Upper lobe of left lung (tissue), 6 donors: ENCODE results near the gene JPT2. TPM values are rescaled to one million over a fixed set of nuclear protein-coding genes. Genes with fewer than 3 reads are reported as not detected.
A peak's percentile ranks its signal among the peaks of the same experiment; 100 is the strongest.

Source experiments
- ATAC-seq, 2 donors: fragments of 200-7000 bp; cut with Tn5 transposase; one replicate each; pipeline ENCODE4 v1.9.1; 2022; ENCODE audit warnings: mild to moderate bottlenecking in 2 of 2, moderate library complexity in 2 of 2; ENCODE audit not compliant: low FRiP score in 2 of 2
- DNase-seq, 2 donors: peaks; one replicate each; pipeline ENCODE4 v3.0.0-alpha.2; 2019 to 2020
- H3K27ac ChIP-seq, 4 donors: fragments of 200-600 bp; sonication (generic); one replicate each; pipeline ENCODE4 v1.5.1; 2016 to 2019
- H3K27me3 ChIP-seq, 4 donors: fragments of 200-600 bp; sonication (generic); one replicate each; pipeline ENCODE4 v1.5.1; 2017 to 2019
- H3K36me3 ChIP-seq, 4 donors: fragments of 200-600 bp; sonication (generic); one replicate each; pipeline ENCODE4 v1.5.1; 2016 to 2019
- H3K4me1 ChIP-seq, 4 donors: fragments of 200-600 bp; sonication (generic); one replicate each; pipeline ENCODE4 v1.5.1; 2018 to 2019
- H3K4me3 ChIP-seq, 4 donors: fragments of 200-600 bp; sonication (generic); one replicate each; pipeline ENCODE4 v1.5.1; 2017 to 2019; ENCODE audit warnings: mild to moderate bottlenecking in 2 of 4, moderate library complexity in 1 of 4
- H3K9me3 ChIP-seq, 4 donors: fragments of 200-600 bp; sonication (generic); one replicate each; pipeline ENCODE4 v1.5.1; 2018 to 2019
- CTCF ChIP-seq, 6 experiments: fragments of 450-650 bp in 4 of 6; fragments of 200-600 bp in 2 of 6; sonication (generic) in 2 of 6; IDR thresholded peaks; one replicate each; pipeline ENCODE4 v1.5.1; 2016 to 2019; ENCODE audit warnings: antibody characterized with exemption in 6 of 6
- EP300 ChIP-seq, 4 donors: sonication (generic); formaldehyde crosslinking; IDR thresholded peaks; one replicate each; pipeline ENCODE4 v1.5.1; 2017; ENCODE audit warnings: antibody characterized with exemption in 4 of 4, control low read depth in 2 of 4
- POLR2A ChIP-seq, 4 donors: fragments of 450-650 bp; IDR thresholded peaks; one replicate each; pipeline ENCODE4 v1.5.1; 2016 to 2017; ENCODE audit warnings: antibody characterized with exemption in 4 of 4, mild to moderate bottlenecking in 2 of 4
- POLR2AphosphoS5 ChIP-seq, 2 donors: sonication (generic); formaldehyde crosslinking; IDR thresholded peaks; one replicate each; pipeline ENCODE4 v1.5.1; 2017; ENCODE audit warnings: antibody characterized with exemption in 2 of 2
- WGBS, 2 donors: methylation state at CpG; one replicate each; pipeline ENCODE4 v1.1.5; 2017 to 2018; 5-methylcytosine and 5-hydroxymethylcytosine counted together
- total RNA-seq, 6 donors: library from RNA; depleted of rRNA in 4 of 6; stranded (reverse); fragments of >200 nt in 4 of 6; gene quantifications; one replicate each; pipeline versions ENCODE4 v1.1.0 to v1.2.1, GENCODE V29; 2016 to 2021
- donor health status: DM: no; HTN: no; CAD: no; lungs with moderate emphysema.
- donor health status: DM: no; HTN: yes; CAD: no; lungs with severe emphysema.

The JPT2 gene
- total RNA-seq, 6 donors from 2014 or later: 15.8 to 60.5 (median 38.3) TPM

- no peak for ATAC-seq
- 92 to 97% methylated on average over 18 to 28 of the region's 32 CpGs for WGBS, 2 donors
- H3K36me3 ChIP-seq: peaks cover 6 to 77% (median 65%) of the 10 kb centered on the region in 4 donors
Observed at GRCh38 chr16:1743376-1744337, 65.6 kb downstream of the JPT2 start.

GRCh38 chr16:1744338-1744840 is 66.3 kb downstream of the JPT2 start:
- Histone ChIP-seq H3K27ac (no peak overlapping the region), H3K4me1 (no peaks in the 10 kb centered on the region), H3K27me3 (no peaks in the 10 kb centered on the region), H3K4me3 (no peak overlapping the region), H3K36me3 (peaks cover 9 to 84% (median 73%) of the 10 kb centered on the region in 4 donors), H3K9me3 (no peaks in the 10 kb centered on the region)
- ATAC-seq (no peak), DNase-seq (peak in 1 of 2 donors; percentile 60)
- 94% methylated on average over 17 to 24 of the region's 24 CpGs for WGBS, 2 donors
- TF ChIP-seq EP300 (IDR thresholded peaks at IDR 0.05) (no peak), POLR2AphosphoS5 (IDR thresholded peaks at IDR 0.05) (no peak), CTCF (IDR thresholded peaks at IDR 0.05) (no peak), POLR2A (IDR thresholded peaks at IDR 0.05) (no peak)

More at GRCh38 chr16:1743376-1744337, 65.6 kb downstream of the JPT2 start:
- no peaks in the 10 kb centered on the region for H3K4me1 ChIP-seq
- no peaks in the 10 kb centered on the region for H3K27me3 ChIP-seq
- H3K4me3 ChIP-seq: no peak overlapping the region
- TF ChIP-seq CTCF (IDR thresholded peaks at IDR 0.05) (no peak), POLR2AphosphoS5 (IDR thresholded peaks at IDR 0.05) (no peak), EP300 (IDR thresholded peaks at IDR 0.05) (no peak), POLR2A (IDR thresholded peaks at IDR 0.05) (no peak)
- DNase-seq: peak in 1 of 2 donors; percentile 71
- H3K9me3 ChIP-seq: no peaks in the 10 kb centered on the region
- no peak overlapping the region for H3K27ac ChIP-seq

GRCh38 chr16:1745181-1745899 is 67.3 kb downstream of the JPT2 start:
- Histone ChIP-seq H3K36me3 (peaks cover 11 to 92% (median 77%) of the 10 kb centered on the region in 4 donors), H3K27me3 (no peaks in the 10 kb centered on the region), H3K4me1 (no peaks in the 10 kb centered on the region), H3K4me3 (no peak overlapping the region), H3K27ac (no peak overlapping the region), H3K9me3 (no peaks in the 10 kb centered on the region)
- ATAC-seq (peak in 1 of 2 donors; percentile 5), DNase-seq (peak in 1 of 2 donors; percentile 71)
- WGBS, 2 donors: 86 to 95% methylated on average over 9 to 25 of the region's 25 CpGs
- TF ChIP-seq CTCF (IDR thresholded peaks at IDR 0.05): no peak
- no peak for TF ChIP-seq POLR2AphosphoS5 (IDR thresholded peaks at IDR 0.05)
- no peak for TF ChIP-seq EP300 (IDR thresholded peaks at IDR 0.05)
- no peak for TF ChIP-seq POLR2A (IDR thresholded peaks at IDR 0.05)

- no peaks in the 10 kb centered on the region for H3K27me3 ChIP-seq
- ATAC-seq (peak in 1 of 2 donors; percentile 45), DNase-seq (peak in 1 of 2 donors; percentile 69)
- H3K36me3 ChIP-seq: peaks cover 11 to 92% (median 75%) of the 10 kb centered on the region in 4 donors
- H3K27ac ChIP-seq: no peak overlapping the region
- no peak for TF ChIP-seq CTCF (IDR thresholded peaks at IDR 0.05)
- no peak for TF ChIP-seq POLR2AphosphoS5 (IDR thresholded peaks at IDR 0.05)
- TF ChIP-seq EP300 (IDR thresholded peaks at IDR 0.05): no peak
- no peak for TF ChIP-seq POLR2A (IDR thresholded peaks at IDR 0.05)
- H3K9me3 ChIP-seq: no peaks in the 10 kb centered on the region
- no peak overlapping the region for H3K4me3 ChIP-seq
- 95% methylated on average over 16 to 28 of the region's 29 CpGs for WGBS, 2 donors
- no peaks in the 10 kb centered on the region for H3K4me1 ChIP-seq
Observed at GRCh38 chr16:1745900-1746692, 68.0 kb downstream of the JPT2 start.
